Tibial nerve (tissue), 4 donors: ENCODE measurements around the gene CDH11.

Source experiments
- EP300 ChIP-seq, 2 donors: sonication (generic); formaldehyde crosslinking; IDR thresholded peaks; one replicate each; pipeline ENCODE4 v1.6.1; 2017; ENCODE audit warnings: antibody characterized with exemption in 2 of 2, mild to moderate bottlenecking in 1 of 2
- POLR2A ChIP-seq, 2 donors: fragments of 450-650 bp; IDR thresholded peaks; one replicate each; pipeline ENCODE4 v1.6.1; 2017; ENCODE audit warnings: antibody characterized with exemption in 2 of 2, mild to moderate bottlenecking in 2 of 2, moderate library complexity in 2 of 2
- TF ChIP-seq, protein P1 (sequence below), 5 experiments: fragments of 200-600 bp in 3 of 5; fragments of 450-650 bp in 2 of 5; sonication (generic) in 3 of 5; IDR thresholded peaks; one replicate each; pipeline ENCODE4 v1.5.1; 2016 to 2019; ENCODE audit warnings: antibody characterized with exemption in 5 of 5, mild to moderate bottlenecking in 3 of 5, moderate library complexity in 2 of 5

DNA sequence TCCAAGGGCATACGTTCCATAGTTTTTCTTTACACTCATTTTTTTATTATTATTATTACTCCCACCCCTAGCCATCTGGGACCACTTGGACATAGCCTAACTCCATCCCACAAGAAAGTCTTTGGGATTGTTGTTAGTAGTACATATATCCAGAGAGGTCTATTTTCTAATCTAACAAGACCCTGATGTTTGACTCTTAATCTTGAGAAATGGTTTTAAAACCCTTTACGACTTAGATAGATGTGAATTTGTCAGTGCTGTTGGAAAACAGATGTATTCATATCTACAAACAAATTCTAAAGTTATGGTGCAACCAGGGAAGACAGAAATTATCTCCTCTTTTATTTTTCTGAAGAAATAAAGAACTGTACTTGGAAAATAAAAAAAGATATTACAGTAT is 197.8 kb downstream of the CDH11 start:
- TF ChIP-seq EP300 (IDR thresholded peaks at IDR 0.05) = no peak
- TF ChIP-seq, protein P1, sequence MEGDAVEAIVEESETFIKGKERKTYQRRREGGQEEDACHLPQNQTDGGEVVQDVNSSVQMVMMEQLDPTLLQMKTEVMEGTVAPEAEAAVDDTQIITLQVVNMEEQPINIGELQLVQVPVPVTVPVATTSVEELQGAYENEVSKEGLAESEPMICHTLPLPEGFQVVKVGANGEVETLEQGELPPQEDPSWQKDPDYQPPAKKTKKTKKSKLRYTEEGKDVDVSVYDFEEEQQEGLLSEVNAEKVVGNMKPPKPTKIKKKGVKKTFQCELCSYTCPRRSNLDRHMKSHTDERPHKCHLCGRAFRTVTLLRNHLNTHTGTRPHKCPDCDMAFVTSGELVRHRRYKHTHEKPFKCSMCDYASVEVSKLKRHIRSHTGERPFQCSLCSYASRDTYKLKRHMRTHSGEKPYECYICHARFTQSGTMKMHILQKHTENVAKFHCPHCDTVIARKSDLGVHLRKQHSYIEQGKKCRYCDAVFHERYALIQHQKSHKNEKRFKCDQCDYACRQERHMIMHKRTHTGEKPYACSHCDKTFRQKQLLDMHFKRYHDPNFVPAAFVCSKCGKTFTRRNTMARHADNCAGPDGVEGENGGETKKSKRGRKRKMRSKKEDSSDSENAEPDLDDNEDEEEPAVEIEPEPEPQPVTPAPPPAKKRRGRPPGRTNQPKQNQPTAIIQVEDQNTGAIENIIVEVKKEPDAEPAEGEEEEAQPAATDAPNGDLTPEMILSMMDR (IDR thresholded peaks at IDR 0.05) = no peak
- no peak for TF ChIP-seq POLR2A (IDR thresholded peaks at IDR 0.05)
